HCT116 (cell line): ENCODE results near the gene DCAF6. TPM values are rescaled to one million over a fixed set of nuclear protein-coding genes. Genes with fewer than 3 reads are reported as not detected.

ENCODE experiments used
- ATAC-seq: fragments of 200-7000 bp; cut with Tn5 transposase; 2 replicates; pipeline ENCODE4 v1.9.1; 2020; ENCODE audit warnings: mild to moderate bottlenecking, moderate library complexity
- BruUV-seq: library from RNA; stranded (reverse); fragments of 400-500 nt; replicated peaks from 2 replicates; lab custom pipeline; 2021; lab: Mats Ljungman, UMichigan
- CTCF ChIA-PET: fragments of 300-600 bp; sonication (Branson Sonifier 250); formaldehyde crosslinking; loops from one replicate; lab custom pipeline; 2021; ENCODE audit warnings: antibody characterized with exemption; lab: Charles Lee
- POLR2A ChIA-PET: fragments of 300-600, 350-600 bp; sonication (Branson Sonifier 250); formaldehyde crosslinking; loops from one replicate; lab custom pipeline; 2021; ENCODE audit warnings: antibody characterized with exemption; lab: Charles Lee
- RAD21 ChIA-PET, 2 experiments: fragments of 300-600 bp; sonication (Branson Sonifier 250); formaldehyde crosslinking; loops; one replicate each; lab custom pipeline; 2023; ENCODE audit warnings: low total read pairs in 2 of 2; ENCODE audit not compliant: uncharacterized antibody in 2 of 2, unreplicated experiment in 2 of 2, low non-redundant PET in 1 of 2; lab: Charles Lee
- DNase-seq: peaks from one replicate; pipeline ENCODE4 v3.0.0-alpha.2; 2010; ENCODE audit warnings: low read depth, low spot score
- H2AFZ ChIP-seq: fragments of 200-600 bp; shearing (Covaris generic), sonication (generic); 2 replicates; pipeline ENCODE4 v1.6.1; 2017; ENCODE audit warnings: low read depth, mixed run types, mixed read lengths, antibody characterized with exemption, low read length; ENCODE audit not compliant: poor library complexity, severe bottlenecking
- H3K27ac ChIP-seq: 2 replicates; pipeline ENCODE4 v1.5.1; 2012; ENCODE audit warnings: low read depth, low read length
- H3K27me3 ChIP-seq: fragments of 200-600 bp; sonication (generic); 2 replicates; pipeline ENCODE4 v1.6.1; 2016; ENCODE audit warnings: mixed run types, low read length, mixed read lengths; ENCODE audit not compliant: insufficient read depth
- H3K36me3 ChIP-seq, 2 experiments: fragments of 200-500 bp in 1 of 2; fragments of 200-600 bp in 1 of 2; sonication (Bioruptor generic) in 1 of 2; sonication (generic) in 1 of 2; 2 replicates each; pipeline versions ENCODE4 v1.5.1 to v1.6.1; 2014 to 2016; ENCODE audit warnings: low read length in 2 of 2, inconsistent platforms in 1 of 2, mixed read lengths in 1 of 2, mixed run types in 1 of 2; ENCODE audit not compliant: insufficient read depth in 2 of 2, control insufficient read depth in 1 of 2
- H3K4me1 ChIP-seq, 2 experiments: fragments of 200-600 bp in 1 of 2; sonication (generic) in 1 of 2; 2 replicates each; pipeline versions ENCODE4 v1.5.1 to v1.6.1; 2012 to 2017; ENCODE audit warnings: low read length in 2 of 2, inconsistent platforms in 1 of 2, mild to moderate bottlenecking in 1 of 2, mixed read lengths in 1 of 2, mixed run types in 1 of 2, moderate library complexity in 1 of 2; ENCODE audit not compliant: insufficient read depth in 2 of 2, control insufficient read depth in 1 of 2
- H3K4me2 ChIP-seq: fragments of 200-600 bp; sonication (generic); 2 replicates; pipeline ENCODE4 v1.6.1; 2017; ENCODE audit warnings: mixed run types, low read length, mixed read lengths
- H3K4me3 ChIP-seq, 2 experiments: fragments of 200-600 bp in 1 of 2; sonication (generic) in 1 of 2; replicated peaks in 1 of 2; 2 replicates each; pipeline ENCODE4 v1.5.1; 2011 to 2016; ENCODE audit warnings: low read length in 2 of 2, control low read depth in 1 of 2, low read depth in 1 of 2, mild to moderate bottlenecking in 1 of 2, mixed read lengths in 1 of 2, mixed run types in 1 of 2
- H3K79me2 ChIP-seq: fragments of 200-600 bp; sonication (generic); 2 replicates; pipeline ENCODE4 v1.6.1; 2017; ENCODE audit warnings: mild to moderate bottlenecking, mixed run types, low read length, moderate library complexity, mixed read lengths; ENCODE audit not compliant: insufficient read depth
- H3K9ac ChIP-seq: fragments of 200-600 bp; sonication (generic); 2 replicates; pipeline ENCODE4 v1.6.1; 2016; ENCODE audit warnings: low read length, mixed read lengths
- H3K9me2 ChIP-seq: fragments of 200-600 bp; sonication (generic), shearing (Covaris generic); 2 replicates; pipeline ENCODE4 v1.6.1; 2017; ENCODE audit warnings: mixed run types, mild to moderate bottlenecking, moderate library complexity; ENCODE audit not compliant: insufficient read depth
- H3K9me3 ChIP-seq, 2 experiments: fragments of 200-500 bp in 1 of 2; fragments of 200-600 bp in 1 of 2; sonication (Bioruptor generic) in 1 of 2; sonication (generic) in 1 of 2; 2 replicates each; pipeline ENCODE4 v1.6.1; 2014 to 2017; ENCODE audit warnings: low read length in 2 of 2, mixed read lengths in 2 of 2, inconsistent platforms in 1 of 2, low read depth in 1 of 2, mild to moderate bottlenecking in 1 of 2, mixed run types in 1 of 2, moderate library complexity in 1 of 2; ENCODE audit not compliant: control insufficient read depth in 1 of 2, insufficient read depth in 1 of 2
- H4K20me1 ChIP-seq: fragments of 200-600 bp; sonication (generic), shearing (Covaris generic); 2 replicates; pipeline ENCODE4 v1.6.1; 2017; ENCODE audit warnings: mixed run types, mild to moderate bottlenecking, moderate library complexity; ENCODE audit not compliant: insufficient read depth
- CEBPB ChIP-seq: IDR thresholded peaks from 2 replicates; pipeline ENCODE4 v1.6.1; 2012; ENCODE audit warnings: low read depth
- ELF1 ChIP-seq: IDR thresholded peaks from 2 replicates; pipeline ENCODE4 v1.6.1; 2012; ENCODE audit warnings: low read depth, borderline replicate concordance
- EZH2 ChIP-seq: fragments of 200-600 bp; sonication (generic); IDR thresholded peaks from 2 replicates; pipeline ENCODE4 v1.6.1; 2017; ENCODE audit warnings: antibody characterized with exemption, mixed run types
- EZH2phosphoT487 ChIP-seq: fragments of 200-600 bp; IDR thresholded peaks from 2 replicates; pipeline ENCODE4 v1.6.1; 2018; ENCODE audit warnings: antibody characterized with exemption, borderline replicate concordance
- FOSL1 ChIP-seq: IDR thresholded peaks from 2 replicates; pipeline ENCODE4 v1.6.1; 2012; ENCODE audit warnings: low read depth
- JUND ChIP-seq: IDR thresholded peaks from 2 replicates; pipeline ENCODE4 v1.6.1; 2012
- POLR2A ChIP-seq: IDR thresholded peaks from 2 replicates; pipeline ENCODE4 v1.7.0; 2011; ENCODE audit warnings: borderline replicate concordance; ENCODE audit not compliant: insufficient read depth, insufficient read length; ENCODE audit errors: extremely low read depth
- RAD21 ChIP-seq: IDR thresholded peaks from 2 replicates; pipeline ENCODE4 v1.6.1; 2012; ENCODE audit warnings: low read depth, mild to moderate bottlenecking
- SIN3A ChIP-seq: IDR thresholded peaks from 2 replicates; pipeline ENCODE4 v1.6.1; 2012; ENCODE audit warnings: low read depth
- YY1 ChIP-seq: IDR thresholded peaks from 2 replicates; pipeline ENCODE4 v1.6.1; 2011; ENCODE audit warnings: low read length, low read depth, moderate library complexity, mild to moderate bottlenecking; ENCODE audit not compliant: insufficient replicate concordance; ENCODE audit errors: extremely low read depth
- ZFX ChIP-seq: fragments of 450-650 bp; IDR thresholded peaks from 2 replicates; pipeline ENCODE4 v1.6.1; 2017
- ZNF274 ChIP-seq: fragments of 200-500 bp; sonication (Bioruptor generic); IDR thresholded peaks from 2 replicates; pipeline ENCODE4 v1.6.1; 2014; ENCODE audit warnings: mild to moderate bottlenecking, low read depth, low read length, inconsistent platforms
- intact Hi-C: fragments of 100-400 bp; cut with micrococcal nuclease; formaldehyde crosslinking; loops from 2 replicates; pipeline ENCODE4 v1.10.0; 2022
- total RNA-seq: library from RNA; stranded (reverse); gene quantifications from one replicate; pipeline ENCODE4 v1.2.1, GENCODE V29; 2021; ENCODE audit not compliant: unreplicated experiment
- TF ChIP-seq, protein P1 (sequence below): IDR thresholded peaks from 2 replicates; pipeline ENCODE4 v1.6.1; 2011; ENCODE audit warnings: mild to moderate bottlenecking, low read length, moderate library complexity; ENCODE audit not compliant: insufficient replicate concordance; ENCODE audit errors: extremely low read depth
- TF ChIP-seq, protein P2 (sequence below), 3 experiments: fragments of 200-600 bp in 1 of 3; sonication (generic) in 1 of 3; IDR thresholded peaks in 2 of 3; conservative IDR thresholded peaks in 1 of 3; 2 replicates each; pipeline ENCODE4 v1.5.1; 2012 to 2017; ENCODE audit warnings: low read depth in 2 of 3, low read length in 2 of 3, antibody characterized with exemption in 1 of 3, borderline replicate concordance in 1 of 3, control low read depth in 1 of 3, mild to moderate bottlenecking in 1 of 3, mixed read lengths in 1 of 3, mixed run types in 1 of 3, moderate library complexity in 1 of 3; ENCODE audit not compliant: insufficient read depth in 1 of 3
- TF ChIP-seq, protein P3 (sequence below): IDR thresholded peaks from 2 replicates; pipeline ENCODE4 v1.6.1; 2012

Gene DCAF6
- total RNA-seq, 1 experiment from 2014 or later, result 34.2 TPM

DNA sequence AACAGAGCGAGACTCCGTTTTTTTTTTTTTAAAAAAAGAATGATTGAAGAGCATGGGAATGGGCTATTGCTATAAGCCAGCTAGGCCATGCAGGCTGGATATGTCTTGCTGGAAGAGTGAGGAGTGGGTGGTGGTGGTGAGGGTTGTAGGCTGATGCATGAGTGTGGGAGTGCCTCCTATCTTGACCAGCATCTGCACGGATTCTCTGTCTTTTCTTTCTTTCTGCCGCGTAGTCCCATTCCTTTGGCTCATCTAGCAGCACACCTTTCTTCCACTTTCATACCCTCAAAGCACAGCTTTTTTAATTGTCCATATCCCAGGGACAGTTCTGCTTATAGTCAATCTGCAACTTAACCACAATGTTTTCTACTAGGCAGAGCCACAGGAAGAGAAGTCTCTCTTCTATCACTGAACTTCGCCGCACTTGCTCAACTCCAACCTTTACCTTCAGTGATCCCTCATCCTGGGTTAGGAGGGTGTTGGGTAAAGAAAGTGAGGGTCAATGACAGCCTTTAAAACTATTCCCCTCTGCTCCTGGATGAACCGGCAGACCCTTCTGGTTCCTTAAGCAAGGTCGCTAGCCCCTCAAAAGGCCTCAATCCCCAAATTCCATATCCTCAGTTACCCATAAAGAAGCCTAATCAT, 37.8 kb upstream of the DCAF6 start:
- Histone ChIP-seq H3K27me3 (no peaks in the 10 kb centered on the region), H3K4me1 (no peaks in the 10 kb centered on the region), H3K9me2 (no peaks in the 10 kb centered on the region), H3K4me3 (no peak overlapping the region), H2AFZ (no peak overlapping the region), H4K20me1 (no peaks in the 10 kb centered on the region), H3K79me2 (no peaks in the 10 kb centered on the region), H3K9ac (no peak overlapping the region), H3K36me3 (no peaks in the 10 kb centered on the region), H3K4me2 (no peak overlapping the region), H3K27ac (no peak overlapping the region), H3K9me3 (no peaks in the 10 kb centered on the region)
- ChIA-PET CTCF (no interaction called here), RAD21 (no interaction called here), POLR2A (no interaction called here)
- DNase-seq (no peak), ATAC-seq (no peak)
- no TSS peak for BruUV-seq
- intact Hi-C loops, result no loop called here
- TF ChIP-seq YY1 (no peak), EZH2 (no peak), ELF1 (no peak), RAD21 (no peak), EZH2phosphoT487 (no peak), FOSL1 (no peak), SIN3A (no peak), CEBPB (no peak), JUND (no peak), POLR2A (no peak), ZNF274 (no peak), ZFX (no peak)
- TF ChIP-seq, protein P1, sequence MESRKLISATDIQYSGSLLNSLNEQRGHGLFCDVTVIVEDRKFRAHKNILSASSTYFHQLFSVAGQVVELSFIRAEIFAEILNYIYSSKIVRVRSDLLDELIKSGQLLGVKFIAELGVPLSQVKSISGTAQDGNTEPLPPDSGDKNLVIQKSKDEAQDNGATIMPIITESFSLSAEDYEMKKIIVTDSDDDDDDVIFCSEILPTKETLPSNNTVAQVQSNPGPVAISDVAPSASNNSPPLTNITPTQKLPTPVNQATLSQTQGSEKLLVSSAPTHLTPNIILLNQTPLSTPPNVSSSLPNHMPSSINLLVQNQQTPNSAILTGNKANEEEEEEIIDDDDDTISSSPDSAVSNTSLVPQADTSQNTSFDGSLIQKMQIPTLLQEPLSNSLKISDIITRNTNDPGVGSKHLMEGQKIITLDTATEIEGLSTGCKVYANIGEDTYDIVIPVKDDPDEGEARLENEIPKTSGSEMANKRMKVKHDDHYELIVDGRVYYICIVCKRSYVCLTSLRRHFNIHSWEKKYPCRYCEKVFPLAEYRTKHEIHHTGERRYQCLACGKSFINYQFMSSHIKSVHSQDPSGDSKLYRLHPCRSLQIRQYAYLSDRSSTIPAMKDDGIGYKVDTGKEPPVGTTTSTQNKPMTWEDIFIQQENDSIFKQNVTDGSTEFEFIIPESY, result no peak
- TF ChIP-seq, protein P2, sequence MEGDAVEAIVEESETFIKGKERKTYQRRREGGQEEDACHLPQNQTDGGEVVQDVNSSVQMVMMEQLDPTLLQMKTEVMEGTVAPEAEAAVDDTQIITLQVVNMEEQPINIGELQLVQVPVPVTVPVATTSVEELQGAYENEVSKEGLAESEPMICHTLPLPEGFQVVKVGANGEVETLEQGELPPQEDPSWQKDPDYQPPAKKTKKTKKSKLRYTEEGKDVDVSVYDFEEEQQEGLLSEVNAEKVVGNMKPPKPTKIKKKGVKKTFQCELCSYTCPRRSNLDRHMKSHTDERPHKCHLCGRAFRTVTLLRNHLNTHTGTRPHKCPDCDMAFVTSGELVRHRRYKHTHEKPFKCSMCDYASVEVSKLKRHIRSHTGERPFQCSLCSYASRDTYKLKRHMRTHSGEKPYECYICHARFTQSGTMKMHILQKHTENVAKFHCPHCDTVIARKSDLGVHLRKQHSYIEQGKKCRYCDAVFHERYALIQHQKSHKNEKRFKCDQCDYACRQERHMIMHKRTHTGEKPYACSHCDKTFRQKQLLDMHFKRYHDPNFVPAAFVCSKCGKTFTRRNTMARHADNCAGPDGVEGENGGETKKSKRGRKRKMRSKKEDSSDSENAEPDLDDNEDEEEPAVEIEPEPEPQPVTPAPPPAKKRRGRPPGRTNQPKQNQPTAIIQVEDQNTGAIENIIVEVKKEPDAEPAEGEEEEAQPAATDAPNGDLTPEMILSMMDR (IDR thresholded peaks at IDR 0.05 in 2 of 3, conservative IDR thresholded peaks at IDR 0.05 in 1 of 3; ENCODE audit: borderline replicate concordance in 1 of 3, insufficient read depth in 1 of 3, low read depth in 2 of 3, low read length in 2 of 3), result no peak
- TF ChIP-seq, protein P3, sequence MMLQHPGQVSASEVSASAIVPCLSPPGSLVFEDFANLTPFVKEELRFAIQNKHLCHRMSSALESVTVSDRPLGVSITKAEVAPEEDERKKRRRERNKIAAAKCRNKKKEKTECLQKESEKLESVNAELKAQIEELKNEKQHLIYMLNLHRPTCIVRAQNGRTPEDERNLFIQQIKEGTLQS, result no peak
